Neutrophil (primary cell): ENCODE measurements around the gene TNFAIP8L1.

ENCODE experiments used
- H3K27ac ChIP-seq: fragments of 200-600 bp; sonication (generic); 2 replicates; pipeline ENCODE4 v1.5.1; 2016; ENCODE audit warnings: mild to moderate bottlenecking, moderate library complexity
- H3K27me3 ChIP-seq: fragments of 200-600 bp; sonication (generic); 2 replicates; pipeline ENCODE4 v1.6.0; 2016; ENCODE audit warnings: mild to moderate bottlenecking
- H3K36me3 ChIP-seq: fragments of 200-600 bp; sonication (generic); 2 replicates; pipeline ENCODE4 v1.5.1; 2017
- H3K4me1 ChIP-seq, 2 experiments: fragments of 200-600 bp in 1 of 2; sonication (generic) in 1 of 2; 1 replicate in 1 of 2; 2 replicates in 1 of 2; pipeline versions ENCODE4 v1.5.1 to v1.6.1; 2013 to 2016; ENCODE audit warnings: low read depth in 1 of 2, low read length in 1 of 2, mild to moderate bottlenecking in 1 of 2, moderate library complexity in 1 of 2; ENCODE audit not compliant: control insufficient read depth in 1 of 2, insufficient read depth in 1 of 2
- H3K4me3 ChIP-seq, 2 experiments: fragments of 200-600 bp in 1 of 2; sonication (generic) in 1 of 2; 1 replicate in 1 of 2; 2 replicates in 1 of 2; pipeline ENCODE4 v1.5.1; 2013 to 2016; ENCODE audit warnings: low read depth in 1 of 2, low read length in 1 of 2, mild to moderate bottlenecking in 1 of 2, moderate library complexity in 1 of 2
- H3K9me3 ChIP-seq: fragments of 200-600 bp; sonication (generic); 2 replicates; pipeline ENCODE4 v1.5.1; 2016
- CTCF ChIP-seq: fragments of 200-600 bp; sonication (generic); IDR thresholded peaks from 2 replicates; pipeline ENCODE4 v1.5.1; 2016; ENCODE audit warnings: antibody characterized with exemption

The TNFAIP8L1 gene

DNA sequence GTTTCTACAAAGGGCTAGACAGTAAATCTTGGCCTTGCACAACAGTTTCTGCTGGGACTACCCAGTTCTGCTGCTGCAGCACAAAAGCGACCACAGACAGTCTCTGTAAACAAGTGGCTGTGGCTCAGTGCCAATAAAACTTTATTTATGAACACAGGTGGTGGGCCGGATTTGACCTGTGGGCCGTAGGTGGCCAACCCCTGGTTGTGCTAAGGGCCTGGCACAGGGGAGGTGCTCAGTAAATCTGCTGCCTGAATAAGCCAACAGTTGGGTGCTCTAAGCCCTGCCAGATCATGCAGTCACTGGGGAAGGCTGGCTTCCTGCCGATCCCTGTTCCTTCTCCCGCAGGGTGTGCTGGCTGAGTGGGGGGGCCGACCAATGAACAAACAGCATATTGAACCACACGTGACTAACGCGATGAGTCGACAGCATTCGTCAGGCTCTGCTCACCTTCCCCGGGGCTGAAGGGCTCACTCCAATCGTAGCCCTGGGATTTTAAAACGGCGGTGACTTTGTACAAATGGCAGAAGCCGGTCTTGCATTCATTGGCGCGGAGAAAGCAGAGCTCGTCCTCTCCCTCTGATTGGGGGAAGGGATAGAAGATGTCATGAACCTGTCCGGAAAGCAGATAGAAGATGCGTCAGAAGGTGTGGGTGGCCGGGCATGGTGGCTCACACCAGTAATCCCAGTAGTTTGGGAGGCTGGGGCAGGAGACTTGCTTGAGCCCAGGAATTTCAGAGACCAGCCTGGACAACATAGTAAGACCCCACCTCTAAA, 55.1 kb downstream of the TNFAIP8L1 start:
- Histone ChIP-seq H3K27me3 (no peaks in the 10 kb centered on the region), H3K4me3 (no peak overlapping the region), H3K9me3 (no peaks in the 10 kb centered on the region), H3K36me3 (peaks cover 93% of the 10 kb centered on the region), H3K27ac (no peak overlapping the region), H3K4me1 (no peaks in the 10 kb centered on the region)
- no peak for TF ChIP-seq CTCF

DNA sequence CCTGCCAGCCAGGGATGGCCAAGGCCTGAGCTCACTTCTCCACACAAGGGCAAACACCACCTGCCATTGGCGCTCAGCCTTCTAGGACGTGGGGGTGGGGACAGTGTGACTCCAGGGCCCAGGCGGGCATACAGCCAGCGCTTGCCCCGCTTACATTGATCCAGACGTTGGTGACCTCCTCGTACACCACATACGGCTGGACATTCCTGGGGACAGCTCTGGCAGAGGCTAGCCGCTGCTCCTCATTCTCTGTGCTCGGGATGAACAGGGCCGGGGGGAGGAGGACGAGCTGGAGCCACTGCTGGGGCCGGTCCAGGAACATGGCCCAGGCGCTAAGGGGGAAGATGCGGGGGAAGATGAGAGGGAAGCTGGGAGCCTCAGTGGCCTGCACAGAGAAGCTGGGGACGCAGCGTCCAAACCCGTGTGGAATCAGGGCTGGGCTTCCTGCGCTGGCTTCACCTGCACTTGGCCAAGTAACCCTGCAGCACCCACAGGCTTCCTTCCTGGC, 56.0 kb downstream of the TNFAIP8L1 start:
- Histone ChIP-seq H3K4me1 (no peaks in the 10 kb centered on the region), H3K4me3 (no peak overlapping the region), H3K36me3 (peaks cover 93% of the 10 kb centered on the region), H3K9me3 (no peaks in the 10 kb centered on the region), H3K27ac (no peak overlapping the region), H3K27me3 (no peaks in the 10 kb centered on the region)
- TF ChIP-seq CTCF: no peak

DNA sequence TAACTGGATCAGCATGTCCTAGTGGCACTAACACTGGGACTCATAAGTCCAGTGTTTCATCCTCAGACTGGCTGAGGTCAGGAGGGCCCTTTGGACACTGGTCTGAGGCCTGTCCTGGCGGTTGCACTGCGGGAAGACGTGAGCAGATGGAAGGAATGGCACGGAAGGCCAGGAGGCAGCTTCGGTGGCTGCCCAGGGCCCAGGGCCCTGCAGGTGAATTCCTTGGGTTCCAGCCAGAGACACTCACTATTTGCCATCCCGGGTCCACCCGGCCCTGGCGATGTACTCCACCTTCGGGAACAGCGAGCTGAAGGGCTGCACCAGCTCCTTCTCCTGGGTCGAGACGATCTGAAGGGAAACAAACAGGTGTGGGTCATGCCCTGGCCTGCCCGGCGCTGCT, 58.0 kb downstream of the TNFAIP8L1 start:
- no peaks in the 10 kb centered on the region for H3K4me1 ChIP-seq
- peaks cover 97% of the 10 kb centered on the region for H3K36me3 ChIP-seq
- H3K27me3 ChIP-seq: no peaks in the 10 kb centered on the region
- H3K4me3 ChIP-seq: no peak overlapping the region
- H3K27ac ChIP-seq: no peak overlapping the region
- TF ChIP-seq CTCF: no peak
- no peaks in the 10 kb centered on the region for H3K9me3 ChIP-seq

- TF ChIP-seq CTCF: no peak
- no peaks in the 10 kb centered on the region for H3K9me3 ChIP-seq
- H3K4me1 ChIP-seq: no peaks in the 10 kb centered on the region
- H3K27me3 ChIP-seq: no peaks in the 10 kb centered on the region
- H3K27ac ChIP-seq: no peak overlapping the region
- H3K4me3 ChIP-seq: no peak overlapping the region
- H3K36me3 ChIP-seq: peaks cover 97% of the 10 kb centered on the region
These were observed 60.7 kb downstream of the TNFAIP8L1 start for GRCh38 chr19:4699826-4700692.

- no peaks in the 10 kb centered on the region for H3K4me1 ChIP-seq
- no peak for TF ChIP-seq CTCF
- H3K27ac ChIP-seq: no peak overlapping the region
- H3K4me3 ChIP-seq: no peak overlapping the region
- H3K27me3 ChIP-seq: no peaks in the 10 kb centered on the region
- peaks cover 97% of the 10 kb centered on the region for H3K36me3 ChIP-seq
- H3K9me3 ChIP-seq: no peaks in the 10 kb centered on the region
These were observed 61.3 kb downstream of the TNFAIP8L1 start for GRCh38 chr19:4700693-4700970.
